HepG2 (cell line): ENCODE measurements around the gene ADAM10. TPM values are rescaled to one million over a fixed set of nuclear protein-coding genes. Genes with fewer than 3 reads are reported as not detected.

Experiments
- ASH2L ChIP-seq: fragments of 300-600, 200-600 bp; sonication (generic); IDR thresholded peaks from 2 replicates; pipeline ENCODE4 v1.7.0; 2017; ENCODE audit warnings: low read depth, mild to moderate bottlenecking, moderate library complexity, mixed read lengths, low read length; ENCODE audit not compliant: insufficient read length
- GATA4 ChIP-seq: sonication (generic); IDR thresholded peaks from 2 replicates; pipeline ENCODE4 v1.6.1; 2016; ENCODE audit warnings: antibody characterized with exemption, low read depth, borderline replicate concordance
- GPN1 ChIP-seq: sonication (generic); formaldehyde crosslinking; IDR thresholded peaks from 2 replicates; pipeline ENCODE4 v1.5.1; 2020; ENCODE audit warnings: missing genetic modification reagents, borderline replicate concordance
- HMGXB4 ChIP-seq, 2 experiments: sonication (generic) in 1 of 2; formaldehyde crosslinking in 1 of 2; IDR thresholded peaks; 2 replicates each; pipeline versions ENCODE4 v1.4.0 to v1.6.1; 2018 to 2020; ENCODE audit warnings: missing genetic modification reagents in 2 of 2, borderline replicate concordance in 1 of 2, low read depth in 1 of 2, mild to moderate bottlenecking in 1 of 2, missing biosample characterization in 1 of 2
- HNRNPLL ChIP-seq: fragments of 200-400 bp; formaldehyde crosslinking; IDR thresholded peaks from 2 replicates; pipeline ENCODE4 v1.6.1; 2017; ENCODE audit warnings: mild to moderate bottlenecking, low read depth, low read length; ENCODE audit not compliant: poor library complexity, severe bottlenecking
- NFYB ChIP-seq: sonication (generic); formaldehyde crosslinking; IDR thresholded peaks from 2 replicates; pipeline ENCODE4 v1.4.0; 2020; ENCODE audit warnings: missing genetic modification reagents
- NR2C2 ChIP-seq: sonication (generic); formaldehyde crosslinking; IDR thresholded peaks from 2 replicates; pipeline ENCODE4 v1.4.0; 2020; ENCODE audit warnings: missing genetic modification reagents, mild to moderate bottlenecking, moderate library complexity, borderline replicate concordance
- NR2F2 ChIP-seq: IDR thresholded peaks from 2 replicates; pipeline ENCODE4 v1.6.1; 2012; ENCODE audit warnings: low read depth, inconsistent platforms, borderline replicate concordance
- SRF ChIP-seq: IDR thresholded peaks from 2 replicates; pipeline ENCODE4 v1.6.1; 2011; ENCODE audit warnings: mild to moderate bottlenecking, low read depth, low read length, moderate library complexity
- UBTF ChIP-seq: sonication (generic); formaldehyde crosslinking; IDR thresholded peaks from 2 replicates; pipeline ENCODE4 v1.4.0; 2020; ENCODE audit warnings: mild to moderate bottlenecking, missing genetic modification reagents
- ZNF207 ChIP-seq: fragments of 450-650 bp; IDR thresholded peaks from 2 replicates; pipeline ENCODE4 v1.6.1; 2016; ENCODE audit warnings: antibody characterized with exemption, borderline replicate concordance
- ZNF292 ChIP-seq: sonication (generic); formaldehyde crosslinking; IDR thresholded peaks from 2 replicates; pipeline ENCODE4 v1.8.1; 2022; ENCODE audit warnings: mild to moderate bottlenecking, low read depth, missing genetic modification reagents, borderline replicate concordance
- ZNF441 ChIP-seq: sonication (generic); formaldehyde crosslinking; IDR thresholded peaks from 2 replicates; pipeline ENCODE4 v1.7.0; 2021; ENCODE audit warnings: missing genetic modification reagents, borderline replicate concordance
- ZNF761 ChIP-seq: sonication (generic); formaldehyde crosslinking; conservative IDR thresholded peaks from 2 replicates; pipeline ENCODE4 v1.4.0; 2020; ENCODE audit warnings: mild to moderate bottlenecking, missing genetic modification reagents
- polyA plus RNA-seq, 8 experiments: library from polyadenylated mRNA; depleted of rRNA in 3 of 8; stranded (reverse) in 7 of 8; unstranded in 1 of 8; fragments of >200 nt; fragmentation: Illumina TruSeq in 4 of 8; extraction: Trizol in 4 of 8; gene quantifications; 2 replicates each; pipeline versions ENCODE4 v1.2.1 to v1.2.3, GENCODE V29; 2011 to 2016; ENCODE audit warnings: low read depth in 4 of 8, missing spikeins in 1 of 8, mixed read lengths in 1 of 8; ENCODE audit not compliant: insufficient read depth in 1 of 8
- total RNA-seq, 5 experiments: library from RNA; depleted of rRNA; stranded (reverse); fragments of >200 nt; fragmentation: Illumina TruSeq; extraction: Trizol; gene quantifications; 2 replicates each; pipeline ENCODE4 v1.2.3, GENCODE V29; 2016; ENCODE audit warnings: low read depth in 1 of 5
- TF ChIP-seq, protein P1 (sequence below): sonication (generic); formaldehyde crosslinking; IDR thresholded peaks from 2 replicates; pipeline ENCODE4 v1.5.0; 2020; ENCODE audit warnings: mild to moderate bottlenecking, missing genetic modification reagents, borderline replicate concordance
- TF ChIP-seq, protein P2 (sequence below): sonication (generic); formaldehyde crosslinking; IDR thresholded peaks from 2 replicates; pipeline ENCODE4 v1.4.0; 2020; ENCODE audit warnings: missing genetic modification reagents

Gene ADAM10
- total and polyA plus RNA-seq, 2 of the 13 experiments (the other 11 are each of a cell fraction or from before 2014, with no cell fraction given), result 92.7 to 125 TPM

- TF ChIP-seq GATA4, result 0 out of 2 replicates have a peak, but pooled peaks have one; percentile 26
- peak; percentile 98 for TF ChIP-seq ZNF441 (CRISPR knock-in tag)
- TF ChIP-seq GPN1 (CRISPR knock-in tag), result no peak
- TF ChIP-seq SRF, result no peak
- peak; percentile 86 for TF ChIP-seq UBTF
- TF ChIP-seq ZNF207, result no peak
- TF ChIP-seq, protein P1, sequence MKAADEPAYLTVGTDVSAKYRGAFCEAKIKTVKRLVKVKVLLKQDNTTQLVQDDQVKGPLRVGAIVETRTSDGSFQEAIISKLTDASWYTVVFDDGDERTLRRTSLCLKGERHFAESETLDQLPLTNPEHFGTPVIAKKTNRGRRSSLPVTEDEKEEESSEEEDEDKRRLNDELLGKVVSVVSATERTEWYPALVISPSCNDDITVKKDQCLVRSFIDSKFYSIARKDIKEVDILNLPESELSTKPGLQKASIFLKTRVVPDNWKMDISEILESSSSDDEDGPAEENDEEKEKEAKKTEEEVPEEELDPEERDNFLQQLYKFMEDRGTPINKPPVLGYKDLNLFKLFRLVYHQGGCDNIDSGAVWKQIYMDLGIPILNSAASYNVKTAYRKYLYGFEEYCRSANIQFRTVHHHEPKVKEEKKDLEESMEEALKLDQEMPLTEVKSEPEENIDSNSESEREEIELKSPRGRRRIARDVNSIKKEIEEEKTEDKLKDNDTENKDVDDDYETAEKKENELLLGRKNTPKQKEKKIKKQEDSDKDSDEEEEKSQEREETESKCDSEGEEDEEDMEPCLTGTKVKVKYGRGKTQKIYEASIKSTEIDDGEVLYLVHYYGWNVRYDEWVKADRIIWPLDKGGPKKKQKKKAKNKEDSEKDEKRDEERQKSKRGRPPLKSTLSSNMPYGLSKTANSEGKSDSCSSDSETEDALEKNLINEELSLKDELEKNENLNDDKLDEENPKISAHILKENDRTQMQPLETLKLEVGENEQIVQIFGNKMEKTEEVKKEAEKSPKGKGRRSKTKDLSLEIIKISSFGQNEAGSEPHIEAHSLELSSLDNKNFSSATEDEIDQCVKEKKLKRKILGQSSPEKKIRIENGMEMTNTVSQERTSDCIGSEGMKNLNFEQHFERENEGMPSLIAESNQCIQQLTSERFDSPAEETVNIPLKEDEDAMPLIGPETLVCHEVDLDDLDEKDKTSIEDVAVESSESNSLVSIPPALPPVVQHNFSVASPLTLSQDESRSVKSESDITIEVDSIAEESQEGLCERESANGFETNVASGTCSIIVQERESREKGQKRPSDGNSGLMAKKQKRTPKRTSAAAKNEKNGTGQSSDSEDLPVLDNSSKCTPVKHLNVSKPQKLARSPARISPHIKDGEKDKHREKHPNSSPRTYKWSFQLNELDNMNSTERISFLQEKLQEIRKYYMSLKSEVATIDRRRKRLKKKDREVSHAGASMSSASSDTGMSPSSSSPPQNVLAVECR, result peak; percentile 64; the same call in 1 of the 2 replicates
- no peak for TF ChIP-seq NFYB (CRISPR knock-in tag)
- TF ChIP-seq NR2F2, result peak; percentile 13; the same call in 1 of the 2 replicates
- TF ChIP-seq, protein P2, sequence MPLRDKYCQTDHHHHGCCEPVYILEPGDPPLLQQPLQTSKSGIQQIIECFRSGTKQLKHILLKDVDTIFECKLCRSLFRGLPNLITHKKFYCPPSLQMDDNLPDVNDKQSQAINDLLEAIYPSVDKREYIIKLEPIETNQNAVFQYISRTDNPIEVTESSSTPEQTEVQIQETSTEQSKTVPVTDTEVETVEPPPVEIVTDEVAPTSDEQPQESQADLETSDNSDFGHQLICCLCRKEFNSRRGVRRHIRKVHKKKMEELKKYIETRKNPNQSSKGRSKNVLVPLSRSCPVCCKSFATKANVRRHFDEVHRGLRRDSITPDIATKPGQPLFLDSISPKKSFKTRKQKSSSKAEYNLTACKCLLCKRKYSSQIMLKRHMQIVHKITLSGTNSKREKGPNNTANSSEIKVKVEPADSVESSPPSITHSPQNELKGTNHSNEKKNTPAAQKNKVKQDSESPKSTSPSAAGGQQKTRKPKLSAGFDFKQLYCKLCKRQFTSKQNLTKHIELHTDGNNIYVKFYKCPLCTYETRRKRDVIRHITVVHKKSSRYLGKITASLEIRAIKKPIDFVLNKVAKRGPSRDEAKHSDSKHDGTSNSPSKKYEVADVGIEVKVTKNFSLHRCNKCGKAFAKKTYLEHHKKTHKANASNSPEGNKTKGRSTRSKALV (CRISPR knock-in tag), result peak; percentile 58
- peak; percentile 30; the same call in 1 of the 2 replicates for TF ChIP-seq ZNF292 (CRISPR knock-in tag)
- no peak for TF ChIP-seq NR2C2 (CRISPR knock-in tag)
- peak; percentile 15 for TF ChIP-seq ASH2L
- peak in 1 of 2 experiments; percentile 26; a peak in 1 of 4 replicates for TF ChIP-seq HMGXB4 (CRISPR knock-in tag; IDR thresholded peaks at IDR 0.05; ENCODE audit: borderline replicate concordance in 1 of 2, low read depth in 1 of 2)
- TF ChIP-seq ZNF761 (CRISPR knock-in tag), result 0 out of 2 replicates have a peak, but pooled peaks have one; percentile 23
- TF ChIP-seq HNRNPLL, result peak; percentile 32
Observed at GRCh38 chr15:58748852-58749531, 515 bp downstream of the ADAM10 start (continued).
